Chondrocyte (in vitro differentiated cells): Measurements from ENCODE around the gene ADCY7. TPM values are rescaled to one million over a fixed set of nuclear protein-coding genes. Genes with fewer than 3 reads are reported as not detected.

ENCODE experiments used
- DNase-seq: peaks from one replicate; pipeline ENCODE4 v3.0.0; 2021; ENCODE audit warnings: mixed read lengths, low spot score
- H3K27ac Mint-ChIP-seq: one replicate; pipeline ENCODE4 v1.8.0; 2021; ENCODE audit warnings: mild to moderate bottlenecking, moderate library complexity, mixed read lengths; ENCODE audit not compliant: unreplicated experiment
- H3K27me3 Mint-ChIP-seq: 2 replicates; pipeline ENCODE4 v1.8.0; 2021; ENCODE audit warnings: low read depth, mixed read lengths
- H3K36me3 Mint-ChIP-seq: 2 replicates; pipeline ENCODE4 v1.8.0; 2021; ENCODE audit warnings: low read depth, mixed read lengths
- H3K4me1 Mint-ChIP-seq: 2 replicates; pipeline ENCODE4 v1.8.0; 2021; ENCODE audit warnings: low read depth, mild to moderate bottlenecking, mixed read lengths
- H3K4me3 Mint-ChIP-seq: one replicate; pipeline ENCODE4 v1.8.0; 2021; ENCODE audit warnings: mild to moderate bottlenecking, moderate library complexity, mixed read lengths; ENCODE audit not compliant: unreplicated experiment
- H3K9me3 Mint-ChIP-seq: 2 replicates; pipeline ENCODE4 v1.8.0; 2021; ENCODE audit warnings: low read depth, mixed read lengths
- total RNA-seq: library from RNA; stranded (reverse); gene quantifications from 3 replicates; pipeline ENCODE4 v1.2.1, GENCODE V29; 2021
- TF ChIP-seq, protein P1 (sequence below): fragments of 200-600 bp; sonication (generic); IDR thresholded peaks from 2 replicates; pipeline ENCODE4 v1.5.0; 2021; ENCODE audit warnings: antibody characterized with exemption, mild to moderate bottlenecking, moderate library complexity

The ADCY7 gene
- total RNA-seq, 1 donor from 2014 or later, result 9.1 TPM

GRCh38 chr16:50284131-50284911 is 18.0 kb downstream of the ADCY7 start:
- Mint-ChIP-seq H3K4me1 (peaks cover 6% of the 10 kb centered on the region), H3K36me3 (peaks cover 7% of the 10 kb centered on the region), H3K4me3 (no peak overlapping the region), H3K9me3 (peaks cover 10% of the 10 kb centered on the region), H3K27me3 (peaks cover 3% of the 10 kb centered on the region), H3K27ac (no peak overlapping the region)
- TF ChIP-seq, protein P1, sequence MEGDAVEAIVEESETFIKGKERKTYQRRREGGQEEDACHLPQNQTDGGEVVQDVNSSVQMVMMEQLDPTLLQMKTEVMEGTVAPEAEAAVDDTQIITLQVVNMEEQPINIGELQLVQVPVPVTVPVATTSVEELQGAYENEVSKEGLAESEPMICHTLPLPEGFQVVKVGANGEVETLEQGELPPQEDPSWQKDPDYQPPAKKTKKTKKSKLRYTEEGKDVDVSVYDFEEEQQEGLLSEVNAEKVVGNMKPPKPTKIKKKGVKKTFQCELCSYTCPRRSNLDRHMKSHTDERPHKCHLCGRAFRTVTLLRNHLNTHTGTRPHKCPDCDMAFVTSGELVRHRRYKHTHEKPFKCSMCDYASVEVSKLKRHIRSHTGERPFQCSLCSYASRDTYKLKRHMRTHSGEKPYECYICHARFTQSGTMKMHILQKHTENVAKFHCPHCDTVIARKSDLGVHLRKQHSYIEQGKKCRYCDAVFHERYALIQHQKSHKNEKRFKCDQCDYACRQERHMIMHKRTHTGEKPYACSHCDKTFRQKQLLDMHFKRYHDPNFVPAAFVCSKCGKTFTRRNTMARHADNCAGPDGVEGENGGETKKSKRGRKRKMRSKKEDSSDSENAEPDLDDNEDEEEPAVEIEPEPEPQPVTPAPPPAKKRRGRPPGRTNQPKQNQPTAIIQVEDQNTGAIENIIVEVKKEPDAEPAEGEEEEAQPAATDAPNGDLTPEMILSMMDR, result no peak
- DNase-seq, result no peak

DNA sequence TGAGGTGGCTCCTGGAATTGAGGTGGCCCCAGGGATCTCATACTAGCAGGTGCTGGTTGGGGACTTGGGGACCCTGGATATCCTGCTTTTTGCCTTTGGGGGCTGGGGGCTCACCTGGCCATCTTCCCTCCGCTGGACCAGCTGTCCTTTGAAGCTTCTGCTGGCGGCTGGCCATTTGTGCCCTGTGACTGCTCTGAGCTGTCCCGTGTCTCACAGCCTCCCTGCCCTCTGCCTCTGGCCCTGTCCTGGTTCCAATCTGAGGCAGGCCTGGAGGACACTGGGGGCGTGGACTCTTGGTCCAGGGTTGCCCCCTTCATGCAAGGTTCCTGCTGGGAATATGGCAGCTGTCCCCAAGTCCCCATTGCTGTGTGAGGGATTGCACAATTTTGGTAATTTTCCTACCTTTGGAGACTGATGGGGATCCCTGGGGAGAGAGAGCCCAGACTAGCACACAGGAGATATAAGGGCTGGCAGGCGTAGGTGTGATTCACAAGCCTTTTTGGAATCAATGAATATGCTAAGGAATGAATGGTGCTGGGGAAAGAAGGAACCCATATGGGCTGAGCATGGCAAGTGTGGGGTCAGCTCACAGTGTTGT is 19.2 kb downstream of the ADCY7 start:
- Mint-ChIP-seq H3K27ac (no peak overlapping the region), H3K9me3 (peaks cover 4% of the 10 kb centered on the region)
- no peak for DNase-seq

GRCh38 chr16:50286681-50287080 is 20.3 kb downstream of the ADCY7 start:
- Mint-ChIP-seq H3K4me1 (peaks cover 6% of the 10 kb centered on the region), H3K4me3 (no peak overlapping the region), H3K36me3 (peaks cover 2% of the 10 kb centered on the region), H3K27me3 (peaks cover 3% of the 10 kb centered on the region), H3K9me3 (peaks cover 3% of the 10 kb centered on the region), H3K27ac (no peak overlapping the region)
- TF ChIP-seq, protein P1, result no peak
- no peak for DNase-seq

More for the DNA sequence above, 19.2 kb downstream of the ADCY7 start:
- Mint-ChIP-seq H3K4me1 (peaks cover 6% of the 10 kb centered on the region), H3K36me3 (peaks cover 3% of the 10 kb centered on the region), H3K4me3 (no peak overlapping the region), H3K27me3 (peaks cover 3% of the 10 kb centered on the region)
- TF ChIP-seq, protein P1, result no peak

DNA sequence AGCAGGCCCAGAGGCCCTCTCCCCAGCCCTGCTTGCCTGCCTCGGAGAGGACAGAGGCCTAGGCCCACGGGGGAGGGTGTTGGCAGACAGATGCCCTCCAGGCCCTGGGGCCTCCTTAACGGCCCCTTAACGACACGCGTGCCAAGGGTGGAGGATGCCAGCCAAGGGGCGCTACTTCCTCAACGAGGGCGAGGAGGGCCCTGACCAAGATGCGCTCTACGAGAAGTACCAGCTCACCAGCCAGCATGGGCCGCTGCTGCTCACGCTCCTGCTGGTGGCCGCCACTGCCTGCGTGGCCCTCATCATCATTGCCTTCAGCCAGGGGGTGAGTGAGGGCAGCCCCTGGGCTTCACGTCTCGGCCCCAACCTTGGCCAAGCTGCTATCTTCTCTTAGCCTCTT is 21.7 kb downstream of the ADCY7 start:
- Mint-ChIP-seq H3K27me3 (peaks cover 3% of the 10 kb centered on the region), H3K36me3 (peaks cover 2% of the 10 kb centered on the region), H3K4me1 (peaks cover 6% of the 10 kb centered on the region), H3K9me3 (peaks cover 3% of the 10 kb centered on the region), H3K27ac (no peak overlapping the region), H3K4me3 (no peak overlapping the region)
- TF ChIP-seq, protein P1, result no peak
- DNase-seq, result no peak

GRCh38 chr16:50288920-50289319 is 22.6 kb downstream of the ADCY7 start:
- Mint-ChIP-seq H3K36me3 (peaks cover 2% of the 10 kb centered on the region), H3K27me3 (peaks cover 3% of the 10 kb centered on the region), H3K4me3 (no peak overlapping the region), H3K27ac (no peak overlapping the region), H3K9me3 (peaks cover 3% of the 10 kb centered on the region), H3K4me1 (peaks cover 6% of the 10 kb centered on the region)
- no peak for DNase-seq
- TF ChIP-seq, protein P1, result no peak
